HG03095 (cell line): ENCODE data around the gene P2RX5.
A peak's percentile ranks its signal among the peaks of the same experiment; 100 is the strongest.
"Not testable (repeated sequence)": the region's sequence is repeated elsewhere in the genome, so short reads cannot be mapped to it uniquely, and the experiment has no call there.

Experiments used
- ATAC-seq: cut with Tn5 transposase; IDR thresholded peaks from one replicate; pipeline ENCODE4 v1.9.1; 2021; ENCODE audit warnings: moderate library complexity; ENCODE audit not compliant: unreplicated experiment

P2RX5 gene

GRCh38 chr17:3715296-3715695 lies 19.3 kb upstream of the P2RX5 start:
- ATAC-seq: no peak

- ATAC-seq: no peak
Measured at GRCh38 chr17:3712811-3713463, 17.0 kb upstream of the P2RX5 start.

- peak; percentile 84 for ATAC-seq
Measured at GRCh38 chr17:3710951-3711383, 15.0 kb upstream of the P2RX5 start.

GRCh38 chr17:3708366-3708765 lies 12.4 kb upstream of the P2RX5 start:
- ATAC-seq: no peak

- not testable (repeated sequence) for ATAC-seq
Measured at GRCh38 chr17:3705718-3705984, 9.7 kb upstream of the P2RX5 start.

GRCh38 chr17:3704931-3705717 lies 9.2 kb upstream of the P2RX5 start:
- no peak for ATAC-seq

GRCh38 chr17:3702041-3702539 lies 6.1 kb upstream of the P2RX5 start:
- not testable (repeated sequence) for ATAC-seq

GRCh38 chr17:3699951-3700350 lies 4.0 kb upstream of the P2RX5 start:
- no peak for ATAC-seq

GRCh38 chr17:3698139-3698538 lies 2.2 kb upstream of the P2RX5 start:
- ATAC-seq: no peak

GRCh38 chr17:3697103-3697476 lies 1.1 kb upstream of the P2RX5 start:
- ATAC-seq: no peak

- no peak for ATAC-seq
Measured at GRCh38 chr17:3695129-3695722, 729 bp downstream of the P2RX5 start.

GRCh38 chr17:3693829-3694231 lies 2.1 kb downstream of the P2RX5 start:
- peak; percentile 30 for ATAC-seq

GRCh38 chr17:3693141-3693540 lies 2.8 kb downstream of the P2RX5 start:
- no peak for ATAC-seq

GRCh38 chr17:3692346-3692745 lies 3.6 kb downstream of the P2RX5 start:
- ATAC-seq: no peak

GRCh38 chr17:3691617-3692067 lies 4.3 kb downstream of the P2RX5 start:
- no peak for ATAC-seq

- ATAC-seq: no peak
Measured at GRCh38 chr17:3690094-3690715, 5.8 kb downstream of the P2RX5 start.

GRCh38 chr17:3689262-3690093 lies 6.5 kb downstream of the P2RX5 start:
- no peak for ATAC-seq

- ATAC-seq: no peak
Measured at GRCh38 chr17:3688852-3689261, 7.1 kb downstream of the P2RX5 start.

- ATAC-seq: no peak
Measured at GRCh38 chr17:3688027-3688553, 7.9 kb downstream of the P2RX5 start.

GRCh38 chr17:3685174-3685573 lies 10.8 kb downstream of the P2RX5 start:
- no peak for ATAC-seq
